Activated CD8-positive, alpha-beta memory T cell treated with anti-CD3 and anti-CD28 coated beads for 48 hours (primary cell): ENCODE results near the gene SVIP.

Experiments
- DNase-seq, 3 experiments: peaks; one replicate each; pipeline ENCODE4 v3.0.0-alpha.2; 2020; ENCODE audit warnings: low read depth in 2 of 3, low spot score in 2 of 3

SVIP gene, protein sequence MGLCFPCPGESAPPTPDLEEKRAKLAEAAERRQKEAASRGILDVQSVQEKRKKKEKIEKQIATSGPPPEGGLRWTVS

DNA sequence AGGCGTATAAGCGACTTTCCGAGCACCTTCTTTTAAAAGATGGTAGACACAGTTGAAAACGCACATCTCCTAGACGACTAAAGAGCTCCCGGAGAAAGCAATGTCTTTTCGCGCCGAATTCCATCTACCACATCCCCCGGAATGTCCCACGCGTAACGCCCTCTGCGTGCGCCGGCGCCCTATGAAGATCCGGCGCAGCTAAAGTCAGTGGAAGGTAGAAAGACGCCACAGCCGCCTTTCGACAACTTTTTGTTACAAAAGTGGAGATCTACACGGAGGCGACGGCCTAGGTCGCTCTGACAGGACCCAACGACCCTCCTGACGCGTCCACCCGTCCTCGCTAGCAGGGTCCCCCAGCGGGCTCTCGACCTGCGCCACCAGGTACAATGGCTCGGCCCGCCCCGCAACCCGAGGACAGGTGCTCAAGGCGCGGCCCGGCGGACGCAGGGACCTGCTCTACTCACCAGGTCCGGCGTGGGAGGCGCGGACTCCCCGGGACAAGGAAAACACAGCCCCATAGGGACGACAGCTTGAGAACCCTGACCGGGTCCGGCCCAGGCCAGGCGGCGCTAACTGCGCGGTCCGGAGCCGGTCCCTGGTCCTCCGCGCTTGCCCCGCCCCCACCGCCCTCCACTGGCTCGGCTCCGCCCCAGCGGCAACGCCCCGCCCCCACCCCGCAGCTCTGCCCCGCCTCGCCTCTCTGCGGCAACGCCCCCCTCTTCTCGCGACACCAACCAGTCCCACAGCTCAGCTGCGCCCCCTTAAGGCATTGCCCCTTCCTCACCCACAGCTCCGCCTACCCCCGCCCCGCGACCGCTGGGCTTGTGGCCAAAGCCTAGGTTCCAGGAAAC, at the start of gene SVIP:
Gene SVIP, minus strand, starts transcription at position 571 of the 851 bp plus-strand sequence. Its CDS starts 53 bp downstream, at position 518.
- peak; percentile 80 to 92 (median 81) for DNase-seq

DNA sequence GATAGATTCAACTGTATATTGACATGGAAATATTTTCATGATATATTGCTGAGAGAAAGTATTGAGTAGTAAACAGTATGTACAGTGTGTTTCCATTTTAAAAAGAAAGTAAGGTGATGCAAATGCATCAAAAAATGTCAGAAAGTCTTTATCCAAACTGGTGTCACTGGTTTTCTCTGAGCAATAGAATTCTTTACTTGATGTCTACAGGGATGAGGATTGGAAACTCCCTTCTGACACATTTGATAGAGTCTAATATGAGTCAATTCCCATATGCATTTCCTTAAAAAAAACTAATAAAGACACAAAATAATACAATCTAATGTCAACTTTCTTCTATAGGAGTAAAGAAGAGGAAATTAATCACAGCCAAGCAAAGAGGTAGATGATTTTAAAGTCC, 49.0 kb upstream of the SVIP start:
- no peak for DNase-seq

DNA sequence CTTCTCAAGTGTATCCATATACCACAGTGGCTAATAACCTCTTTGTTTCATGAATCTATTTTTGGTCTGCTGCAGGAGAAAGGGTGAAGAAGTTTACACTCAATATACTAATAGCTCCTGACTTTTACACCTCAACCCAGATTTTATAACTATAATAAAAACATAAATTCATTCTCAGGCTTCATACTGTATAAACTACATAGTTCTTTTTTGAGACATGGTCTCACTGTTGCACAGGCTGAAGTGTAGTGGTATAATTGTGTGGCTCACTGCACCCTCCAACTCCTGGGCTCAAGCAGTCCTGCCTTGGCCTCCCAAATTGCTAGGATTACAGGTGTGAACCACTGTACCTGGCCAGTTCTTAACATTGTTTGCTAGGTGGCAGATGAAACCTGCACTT, 48.4 kb upstream of the SVIP start:
- no peak for DNase-seq

DNA sequence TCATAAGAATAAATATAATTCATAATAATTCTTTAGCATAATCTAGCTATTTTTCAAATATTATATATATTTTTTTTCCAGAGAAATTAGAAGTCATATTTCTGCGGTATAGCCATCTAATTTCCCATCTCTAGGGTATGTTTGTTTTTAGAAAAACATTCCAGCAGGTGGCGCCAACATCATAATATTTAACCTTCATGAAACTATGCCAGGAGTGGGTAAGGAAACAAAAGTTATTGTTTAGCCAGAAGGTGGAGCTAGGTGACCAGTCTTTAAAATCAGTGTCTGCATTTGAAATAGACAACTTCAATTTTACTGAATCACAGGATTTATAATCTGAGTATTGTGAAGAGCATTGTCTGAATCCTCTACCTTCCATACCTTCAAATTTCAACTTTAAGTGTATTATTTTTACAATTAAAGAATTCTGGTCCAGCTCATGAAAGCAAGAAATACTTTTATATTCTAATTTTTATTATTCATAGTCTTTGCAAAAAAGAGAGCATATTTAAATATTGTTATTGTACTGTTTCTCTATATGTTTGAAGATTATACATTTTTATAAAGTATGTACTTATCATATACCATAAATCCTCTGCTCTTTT, 46.4 kb upstream of the SVIP start:
- DNase-seq = peak in 1 of 3 experiments; percentile 19

DNA sequence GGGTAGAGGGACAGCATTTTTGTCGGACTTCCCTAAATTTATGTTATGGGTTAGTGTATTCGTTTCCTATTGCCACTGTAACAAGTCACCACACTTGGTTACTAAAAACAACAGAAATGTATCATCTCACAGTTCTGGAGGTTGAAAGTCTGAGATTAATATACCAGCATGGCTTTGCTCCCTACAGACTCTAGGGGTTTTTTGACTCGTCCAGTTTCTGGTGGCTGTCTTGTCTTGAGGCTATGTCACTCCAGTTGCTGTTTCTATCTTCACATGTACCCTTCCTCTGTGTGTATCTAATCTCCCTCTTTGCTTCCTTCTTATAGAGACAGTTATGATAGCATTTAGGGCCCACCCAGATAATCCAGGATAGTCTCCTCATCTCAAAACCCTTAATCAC, 39.7 kb upstream of the SVIP start:
- DNase-seq = no peak

DNA sequence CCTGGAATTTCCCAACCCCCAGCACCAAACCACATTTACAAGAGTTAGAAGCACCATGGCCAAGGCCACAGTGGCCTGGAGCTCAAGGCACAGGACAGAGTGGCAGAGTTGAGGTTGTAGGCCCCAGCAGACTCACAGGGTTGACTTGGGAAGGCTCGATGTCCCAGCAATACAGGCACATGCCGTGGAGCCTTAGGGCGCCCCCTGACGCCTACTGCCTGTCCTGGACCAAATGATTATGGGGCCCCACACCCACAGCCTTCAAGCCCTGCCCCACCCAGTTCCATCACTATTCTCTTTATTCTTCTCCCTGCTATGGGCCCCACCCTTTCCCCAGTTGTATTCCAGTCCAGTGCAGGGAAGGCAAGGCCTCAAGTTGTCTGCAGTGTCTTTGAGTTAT, 30.6 kb upstream of the SVIP start, which contains the start of gene CCDC179:
Gene CCDC179, minus strand, starts transcription at position 234 of the 400 bp plus-strand sequence. Its CDS starts 53 bp downstream, at position 181.
- no peak for DNase-seq

DNA sequence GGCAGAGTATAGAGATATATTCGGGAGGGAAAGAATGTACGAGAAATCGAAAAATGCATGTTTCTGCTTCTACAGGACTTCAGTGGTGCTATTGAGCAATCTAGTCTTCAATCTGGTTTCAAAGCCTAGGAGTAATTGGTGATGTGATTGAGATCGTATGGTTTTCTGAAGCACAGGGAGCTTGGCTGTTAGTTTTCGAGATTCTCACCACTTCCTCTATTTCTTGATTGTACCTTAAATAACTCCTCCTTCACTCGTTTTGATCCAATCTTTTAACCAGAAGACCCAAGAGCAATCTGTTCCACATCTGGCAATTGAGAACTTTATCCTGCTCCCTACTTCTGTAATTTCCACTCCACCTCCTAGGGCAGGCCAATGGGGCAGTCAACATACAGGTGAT, 30.2 kb upstream of the SVIP start:
- no peak for DNase-seq

DNA sequence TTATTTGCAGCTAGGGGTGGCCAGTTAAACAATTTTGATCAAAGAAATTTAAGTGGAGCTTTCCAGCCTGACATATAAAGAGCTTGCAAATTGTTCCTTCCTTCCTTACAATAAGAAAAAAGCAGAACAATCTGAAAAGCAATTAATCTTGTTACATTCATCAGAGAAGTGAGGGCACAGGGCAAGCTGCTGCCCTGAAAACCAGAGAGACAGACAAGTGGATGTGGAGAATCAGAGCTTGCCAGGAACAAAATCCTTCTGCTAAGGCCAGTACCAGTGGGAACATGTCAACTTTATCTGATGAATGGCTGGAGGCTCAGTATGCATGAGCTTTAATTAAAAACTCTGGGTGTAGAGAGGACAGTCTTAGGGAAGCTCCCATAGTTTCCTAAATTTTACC, 21.9 kb upstream of the SVIP start:
- DNase-seq = no peak

DNA sequence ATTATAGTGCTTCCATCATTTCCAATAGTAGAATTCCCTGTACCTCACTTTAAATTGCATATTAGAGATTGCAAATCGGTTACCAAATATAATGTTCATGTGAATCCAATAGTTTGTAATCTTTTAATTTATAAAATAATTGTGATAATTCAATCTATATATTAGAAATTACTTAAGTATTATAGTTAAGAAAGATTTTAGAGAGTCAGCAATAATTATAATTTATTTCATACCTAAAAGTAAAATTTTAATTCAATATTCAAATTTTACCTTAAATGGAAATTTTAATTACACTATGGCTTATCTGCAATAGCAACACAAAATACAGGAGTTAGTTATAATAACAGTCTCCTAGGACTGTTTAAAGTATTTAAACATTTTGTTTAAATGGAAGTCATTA, 17.1 kb upstream of the SVIP start:
- DNase-seq = no peak

DNA sequence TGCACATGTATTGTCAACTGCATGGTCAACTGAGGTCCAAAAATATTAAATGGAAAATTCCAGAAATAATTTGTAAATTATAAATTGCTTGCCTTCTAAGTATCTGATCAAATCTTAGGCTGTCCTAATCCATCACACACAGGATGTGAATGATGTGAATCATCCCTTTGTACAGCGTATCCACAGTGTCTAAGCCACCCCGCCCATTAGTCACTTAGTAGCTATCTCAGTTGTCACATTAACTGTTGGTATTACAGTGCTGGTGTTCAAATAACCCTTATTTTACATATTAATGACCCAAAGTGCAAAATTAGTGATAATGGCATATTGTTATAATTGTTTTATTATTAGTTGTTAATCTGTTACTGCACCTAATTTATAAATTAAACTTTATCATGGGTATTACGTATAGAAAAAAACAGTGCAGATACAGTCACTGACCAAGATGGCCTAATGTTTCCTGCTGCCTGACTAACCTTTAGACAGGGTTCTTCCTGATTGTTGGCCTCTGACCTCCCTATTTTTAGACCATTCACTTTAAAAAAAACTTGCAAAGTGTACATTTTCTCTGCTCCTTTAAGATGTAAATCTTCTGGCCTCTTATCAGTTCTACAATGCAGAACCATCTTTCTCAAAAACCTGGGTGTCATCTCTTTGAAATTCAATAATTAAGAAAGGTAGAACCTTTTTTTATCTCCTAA, 2.9 kb upstream of the SVIP start:
- no peak for DNase-seq

DNA sequence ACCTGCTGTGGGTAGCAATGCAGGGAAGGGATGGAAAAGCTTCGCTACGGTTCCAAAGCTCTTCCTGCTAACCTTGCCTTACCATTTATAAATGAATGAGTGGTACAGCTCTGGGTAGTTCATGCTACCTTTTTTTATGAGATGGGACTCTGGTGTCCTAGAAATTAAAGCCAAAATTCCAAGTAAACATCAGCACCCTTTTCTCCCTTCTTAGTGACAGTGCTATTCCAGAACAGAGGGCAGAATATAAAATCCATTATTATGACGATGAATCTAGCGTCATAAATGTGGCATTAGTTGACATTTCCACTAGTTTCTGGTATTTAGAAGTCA, 447 bp upstream of the SVIP start:
- DNase-seq = no peak

DNA sequence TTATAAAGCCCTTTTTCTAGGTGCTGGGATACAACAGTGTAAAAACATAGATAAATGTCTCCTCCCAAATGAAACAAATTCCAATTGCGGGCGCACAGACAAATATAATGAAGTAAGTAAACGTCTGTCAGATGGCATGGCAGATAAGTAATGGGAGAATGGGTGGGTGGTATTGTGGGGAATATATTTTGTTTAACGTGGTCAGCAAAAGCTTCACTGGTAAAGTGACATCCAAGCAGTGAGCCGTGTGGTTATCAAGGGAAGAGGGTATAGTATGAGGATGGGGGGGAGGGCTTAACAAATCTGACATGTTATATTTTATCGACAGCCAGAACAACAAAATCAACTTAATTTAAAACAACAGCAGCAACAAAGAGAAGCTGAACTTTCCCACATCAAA, 1.2 kb downstream of the SVIP start:
- no peak for DNase-seq

DNA sequence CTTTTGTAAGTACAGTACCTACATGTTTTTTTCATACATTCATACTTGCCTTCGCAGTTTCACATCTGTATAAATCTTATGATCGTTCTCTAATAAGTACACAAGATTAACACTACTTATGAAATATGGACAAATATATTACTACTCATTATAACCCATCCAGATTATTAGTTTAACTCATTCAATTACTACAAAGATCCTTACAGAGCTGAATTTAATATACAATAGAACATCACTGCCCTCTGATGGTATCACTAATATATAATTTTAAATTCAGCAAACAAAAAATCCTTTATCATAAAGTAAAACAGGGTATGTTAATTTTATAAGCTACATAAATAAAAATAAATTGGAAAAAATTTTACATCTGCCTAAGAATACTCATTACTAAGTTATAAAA, 7.4 kb downstream of the SVIP start:
- no peak for DNase-seq

DNA sequence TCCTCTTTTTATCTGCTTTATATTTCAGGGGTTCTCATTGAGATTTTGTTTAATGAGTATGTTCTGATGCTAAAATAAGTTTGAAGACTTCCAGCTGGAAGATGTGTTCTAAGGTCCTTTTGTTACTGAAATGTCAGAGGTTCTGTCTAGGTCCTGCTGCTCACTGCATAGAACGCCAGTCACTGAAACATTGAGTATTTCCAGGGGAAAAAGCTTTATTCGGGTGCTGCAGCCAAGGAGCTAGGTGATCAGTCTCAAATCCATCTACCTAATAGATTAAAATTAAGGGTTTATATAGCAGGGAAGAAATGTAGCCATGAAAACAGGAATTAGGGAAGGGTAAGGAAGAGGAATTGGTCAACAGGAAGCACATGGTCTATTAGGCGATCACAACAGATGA, 19.7 kb downstream of the SVIP start:
- DNase-seq = no peak

DNA sequence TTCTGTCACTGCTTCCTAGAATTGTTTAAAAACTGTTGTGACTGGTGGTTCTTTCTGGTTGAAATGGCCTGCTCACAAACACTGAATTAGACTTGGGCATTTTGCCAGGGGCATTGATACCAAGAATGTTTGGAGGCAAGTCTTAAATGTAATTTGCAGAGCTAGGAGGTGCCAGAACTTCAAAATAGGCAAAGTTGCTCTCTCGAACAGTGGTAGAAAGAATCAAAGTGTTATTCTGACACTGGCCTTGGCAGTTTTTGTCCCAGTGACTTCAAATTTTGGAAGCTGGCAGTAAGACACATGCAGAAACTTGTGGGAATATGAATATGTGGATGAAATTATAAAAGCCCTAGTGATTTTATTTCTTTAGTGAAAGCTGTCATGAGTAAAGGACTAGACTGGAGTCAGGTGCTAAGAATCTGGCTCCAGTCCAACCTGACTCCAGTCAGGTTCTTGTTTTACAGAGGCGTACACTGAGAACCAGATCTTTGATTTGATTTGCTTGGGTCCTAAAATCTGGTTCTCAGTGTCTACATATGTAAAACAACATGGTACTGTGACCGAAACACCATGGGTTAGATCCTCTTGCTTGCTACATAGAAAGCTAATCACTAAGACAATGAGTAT, 20.9 kb downstream of the SVIP start:
- DNase-seq = no peak

DNA sequence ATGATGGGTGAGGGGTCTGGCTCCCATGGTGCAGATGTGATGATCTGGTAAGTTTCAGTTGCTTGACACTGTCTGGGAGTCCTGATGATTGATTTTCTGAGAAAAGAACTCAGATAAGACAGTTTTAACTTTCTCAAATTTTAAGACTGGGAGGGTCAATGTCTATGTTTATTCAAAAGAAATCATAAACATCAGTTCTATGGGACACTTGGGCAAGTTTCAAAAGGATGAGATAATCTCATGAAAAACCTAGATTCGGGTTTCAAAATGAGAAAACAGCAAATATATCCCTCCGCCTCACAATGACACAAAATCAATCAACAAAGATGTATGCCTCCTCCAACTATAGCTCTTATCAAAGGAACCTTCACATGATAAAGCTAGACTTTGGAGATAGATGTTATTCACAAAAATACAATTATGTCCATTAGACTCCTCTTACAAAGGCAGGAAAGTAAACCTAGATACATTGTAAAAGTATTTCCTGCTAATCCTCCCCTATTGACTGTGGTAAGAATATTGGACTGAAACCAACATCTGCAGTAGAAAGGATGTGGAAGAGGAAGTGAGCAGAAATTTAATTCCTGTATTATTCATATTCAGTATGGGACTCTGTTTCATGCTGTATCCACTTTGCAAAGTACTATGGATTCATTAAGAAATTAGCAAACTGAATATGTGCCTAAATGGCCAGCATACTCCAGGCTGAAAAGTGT, 21.6 kb downstream of the SVIP start:
- no peak for DNase-seq

DNA sequence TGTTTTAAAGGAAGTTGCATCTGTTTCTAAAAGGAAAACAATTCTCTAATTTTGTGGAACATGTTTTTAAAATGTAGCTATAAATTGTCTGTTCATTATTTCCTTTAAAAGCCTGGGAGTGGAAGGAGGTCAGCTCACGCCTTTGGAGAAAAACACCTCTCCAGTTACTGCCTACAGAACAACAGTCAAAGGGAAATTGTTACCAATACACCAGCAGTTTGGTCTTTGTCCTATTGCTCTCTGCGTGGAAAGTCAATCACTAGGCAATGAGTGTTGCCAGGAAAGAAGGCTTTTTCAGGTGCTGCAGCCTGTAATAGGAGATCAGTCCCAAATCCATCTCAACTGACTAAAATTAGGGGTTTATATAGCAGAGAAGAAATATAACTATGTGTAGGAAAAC, 22.2 kb downstream of the SVIP start:
- no peak for DNase-seq

DNA sequence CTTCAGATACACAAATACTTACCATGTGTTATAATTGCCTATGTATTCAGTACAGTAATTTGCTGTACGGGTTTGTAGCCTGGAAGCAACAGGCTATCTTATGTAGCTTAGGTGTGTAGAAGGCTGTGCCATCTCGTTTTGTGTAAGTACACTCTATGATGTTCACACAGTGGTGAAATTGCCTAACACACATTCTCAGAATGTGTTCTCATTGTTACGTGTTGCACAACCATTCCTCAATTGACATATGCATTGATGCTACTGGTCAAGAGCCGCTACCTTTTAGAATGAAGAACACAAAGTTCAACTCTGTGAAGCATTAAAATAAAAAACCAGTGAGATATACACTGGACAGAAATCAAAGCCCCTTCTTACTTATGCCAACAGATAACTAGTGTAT, 26.7 kb downstream of the SVIP start:
- DNase-seq = no peak

DNA sequence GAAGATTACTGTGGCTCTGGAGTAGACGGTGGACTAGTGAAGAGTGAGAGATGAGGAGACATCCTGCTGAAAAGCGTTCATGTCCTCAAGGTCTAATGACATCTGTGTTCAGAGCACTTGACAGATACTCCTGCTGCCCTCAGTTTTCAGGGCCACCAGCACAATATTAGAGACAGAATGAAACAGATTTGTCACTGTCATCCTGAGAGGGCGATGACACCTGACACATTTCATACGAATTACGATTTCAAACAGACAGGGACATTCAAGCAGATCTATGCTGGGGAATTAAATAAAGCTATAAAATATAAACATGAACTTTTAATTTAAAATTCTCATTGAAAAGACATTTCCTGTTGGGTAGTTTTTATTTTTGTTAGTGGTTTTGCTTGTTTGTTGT, 29.1 kb downstream of the SVIP start:
- DNase-seq = no peak

DNA sequence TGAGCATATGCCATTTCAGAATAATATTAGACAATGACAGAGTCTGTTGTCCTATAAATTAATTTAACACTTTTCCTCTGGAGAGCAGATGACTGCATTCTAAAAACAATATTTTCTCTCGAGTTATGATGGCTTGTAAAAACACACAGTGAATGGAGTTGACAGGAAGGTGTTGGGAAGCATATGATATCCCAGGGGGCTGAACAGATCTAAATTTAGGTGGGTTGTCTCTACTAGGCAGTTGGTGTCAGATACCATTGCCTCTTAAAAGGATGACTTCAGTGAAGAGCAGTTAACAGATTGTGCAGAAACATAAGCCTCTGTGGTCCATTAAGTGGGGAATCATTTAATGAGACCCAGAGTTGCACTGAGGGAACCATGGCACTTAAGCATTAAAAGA, 30.7 kb downstream of the SVIP start:
- no peak for DNase-seq

DNA sequence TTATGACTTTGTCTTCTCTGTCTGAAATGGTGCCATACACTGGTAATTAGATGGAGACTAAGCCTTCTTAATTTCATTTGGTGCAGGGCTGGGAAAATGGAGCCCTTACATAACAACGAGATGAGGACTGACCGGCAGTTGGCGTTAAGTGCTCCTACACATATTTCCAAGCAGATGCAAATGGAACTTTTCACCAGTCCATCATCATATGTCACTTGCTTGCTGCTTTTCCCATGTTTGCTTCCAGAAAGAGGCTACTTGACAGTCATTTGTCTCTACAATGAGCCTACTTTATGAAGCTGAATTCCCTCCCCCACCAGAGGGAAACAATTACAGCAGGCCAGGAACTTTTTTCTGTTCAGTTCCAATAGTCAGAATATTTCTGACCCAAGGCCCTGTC, 32.6 kb downstream of the SVIP start:
- DNase-seq = no peak
